Coronary artery (tissue), 2 donors: ENCODE results near the gene SAMSN1.

ENCODE experiments used
- DNase-seq: peaks from one replicate; pipeline ENCODE4 v3.0.0-alpha.2; 2017; ENCODE audit warnings: low spot score
- H3K27ac ChIP-seq, 2 donors: fragments of 200-600 bp; sonication (generic); one replicate each; pipeline ENCODE4 v1.5.1; 2016 to 2019
- H3K4me3 ChIP-seq: fragments of 200-600 bp; sonication (generic); 2 replicates; pipeline ENCODE4 v1.5.1; 2016; ENCODE audit warnings: mild to moderate bottlenecking, moderate library complexity
- CTCF ChIP-seq: fragments of 200-600 bp; sonication (generic); IDR thresholded peaks from one replicate; pipeline ENCODE4 v1.5.1; 2019; ENCODE audit warnings: antibody characterized with exemption

The SAMSN1 gene

DNA sequence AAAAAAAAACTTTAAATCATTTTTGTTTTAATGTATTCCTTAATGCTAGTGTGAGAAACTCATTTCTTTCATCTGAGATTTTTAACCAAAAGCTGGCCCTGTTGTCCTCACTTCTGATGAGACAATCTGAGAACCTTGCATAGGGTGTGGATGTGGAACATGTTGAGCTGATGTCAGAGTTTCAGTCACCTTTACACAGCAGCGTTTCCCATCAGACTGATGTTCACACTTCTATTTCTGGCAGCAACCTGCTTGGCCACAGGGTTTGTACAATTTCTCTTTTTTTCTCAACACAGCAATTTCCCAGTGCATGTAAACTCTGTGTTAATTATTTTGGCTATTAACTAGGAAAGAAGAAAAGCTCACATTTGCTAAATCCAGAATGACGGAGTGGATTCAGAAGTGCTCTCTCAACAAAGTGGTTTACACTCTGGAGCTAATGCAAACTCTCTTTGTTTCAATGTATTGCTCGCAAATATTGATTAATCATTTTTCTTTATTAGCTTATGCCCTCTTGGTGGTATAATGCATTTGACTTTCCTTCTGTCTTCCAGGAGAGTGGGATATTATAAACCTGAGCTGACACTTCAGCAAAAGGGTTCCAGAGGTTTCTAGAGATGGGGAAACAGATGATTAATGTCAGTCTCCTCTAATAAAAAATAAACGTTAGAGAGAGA lies 92.6 kb downstream of the SAMSN1 start:
- Histone ChIP-seq H3K27ac (no peak overlapping the region), H3K4me3 (no peak overlapping the region)
- no peak for TF ChIP-seq CTCF
- no peak for DNase-seq

GRCh38 chr21:14452727-14453241 lies 93.3 kb downstream of the SAMSN1 start:
- no peak overlapping the region for H3K4me3 ChIP-seq
- no peak for TF ChIP-seq CTCF
- DNase-seq, result no peak
- no peak overlapping the region for H3K27ac ChIP-seq

GRCh38 chr21:14452031-14452726 lies 93.9 kb downstream of the SAMSN1 start:
- no peak for TF ChIP-seq CTCF

GRCh38 chr21:14451546-14451945 lies 94.6 kb downstream of the SAMSN1 start:
- H3K27ac ChIP-seq, result no peak overlapping the region
- H3K4me3 ChIP-seq, result no peak overlapping the region

More at GRCh38 chr21:14452031-14452726, 93.9 kb downstream of the SAMSN1 start:
- H3K4me3 ChIP-seq, result no peak overlapping the region
- DNase-seq, result no peak
- no peak overlapping the region for H3K27ac ChIP-seq

GRCh38 chr21:14448784-14449183 lies 97.3 kb downstream of the SAMSN1 start:
- Histone ChIP-seq H3K27ac (no peak overlapping the region), H3K4me3 (no peak overlapping the region)
- no peak for TF ChIP-seq CTCF
- no peak for DNase-seq

More at GRCh38 chr21:14451546-14451945, 94.6 kb downstream of the SAMSN1 start:
- DNase-seq, result no peak
- no peak for TF ChIP-seq CTCF

GRCh38 chr21:14438211-14438610 lies 107.9 kb downstream of the SAMSN1 start:
- TF ChIP-seq CTCF, result no peak
- no peak for DNase-seq
- Histone ChIP-seq H3K27ac (no peak overlapping the region), H3K4me3 (no peak overlapping the region)

DNA sequence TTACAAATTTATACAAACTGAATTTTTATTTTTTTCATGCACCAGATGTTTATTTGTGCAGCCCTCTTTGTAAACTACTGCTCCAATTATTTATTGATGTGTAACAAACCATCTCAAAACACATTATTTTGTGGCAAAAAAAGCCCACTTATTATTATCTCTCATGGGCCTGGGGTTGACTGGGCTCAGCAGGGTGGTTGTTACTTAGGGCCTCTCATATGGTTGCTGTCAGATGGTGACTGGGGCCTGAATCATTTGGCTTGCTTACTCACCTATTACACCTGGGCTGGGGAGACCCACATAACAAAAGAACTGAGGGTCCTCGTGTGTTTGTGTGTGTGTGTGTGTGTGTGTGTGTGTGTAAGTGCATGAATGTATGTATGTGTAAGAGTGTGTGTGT lies 110.7 kb downstream of the SAMSN1 start:
- no peak for DNase-seq
- TF ChIP-seq CTCF, result no peak
- H3K4me3 ChIP-seq, result no peak overlapping the region
- H3K27ac ChIP-seq, result no peak overlapping the region
